K562 (cell line): ENCODE measurements around the gene BGLAP. TPM values are rescaled to one million over a fixed set of nuclear protein-coding genes. Genes with fewer than 3 reads are reported as not detected.

Experiments used
- ATAC-seq: fragments of 200-7000 bp; cut with Tn5 transposase; 3 replicates; pipeline ENCODE4 v1.9.1; 2020; ENCODE audit warnings: moderate library complexity
- BruUV-seq: library from RNA; stranded (reverse); fragments of 400-500 nt; replicated peaks from 2 replicates; lab custom pipeline; 2021; lab: Mats Ljungman, UMichigan
- CTCF ChIA-PET: fragments of 300-600 bp; formaldehyde crosslinking; extraction: SDS; loops from one replicate; lab custom pipeline; 2021; ENCODE audit warnings: low intra/inter-chr PET ratio; lab: Yijun Ruan, JAX
- POLR2A ChIA-PET: fragments of 300-600, 350-650 bp; sonication (Branson Sonifier 250); formaldehyde crosslinking; extraction: SDS; loops from one replicate; lab custom pipeline; 2021; ENCODE audit warnings: antibody characterized with exemption, inconsistent platforms; lab: Yijun Ruan, JAX
- DNase-seq, 4 experiments: peaks; one replicate each; pipeline versions ENCODE4 v3.0.0 to v3.0.0-alpha.2; 2011 to 2018; ENCODE audit warnings: low spot score in 3 of 4, mixed read lengths in 3 of 4; ENCODE audit errors: extremely low read depth in 1 of 4
- FAIRE-seq: peaks from 2 replicates; lab custom pipeline; 2011; peaks lifted over from hg19 to GRCh38; lab: Jason Lieb, UNC
- H2AFZ ChIP-seq: 2 replicates; pipeline ENCODE4 v1.6.0; 2011; ENCODE audit warnings: low read depth, low read length, control low read depth, inconsistent platforms
- H3K27ac ChIP-seq: fragments of 200-600 bp; 3 replicates; pipeline ENCODE4 v1.8.0; 2011; ENCODE audit warnings: low read depth, mild to moderate bottlenecking, control low read depth, inconsistent platforms, low read length, moderate library complexity, mixed read lengths; ENCODE audit errors: extremely low read depth
- H3K27me3 ChIP-seq, 2 experiments: fragments of 300-600 bp in 1 of 2; 2 replicates in 1 of 2; 3 replicates in 1 of 2; pipeline versions ENCODE4 v1.6.0 to v1.8.0; 2011; ENCODE audit warnings: inconsistent platforms in 2 of 2, low read length in 2 of 2, mild to moderate bottlenecking in 1 of 2, mixed read lengths in 1 of 2, moderate library complexity in 1 of 2; ENCODE audit not compliant: control insufficient read depth in 2 of 2, insufficient read depth in 2 of 2
- H3K36me3 ChIP-seq: fragments of 300-600 bp; 3 replicates; pipeline ENCODE4 v1.8.0; 2011; ENCODE audit warnings: mild to moderate bottlenecking, low read length, inconsistent platforms; ENCODE audit not compliant: control insufficient read depth, insufficient read depth
- H3K4me1 ChIP-seq, 2 experiments: fragments of 200-600 bp in 1 of 2; replicated peaks in 1 of 2; 2 replicates in 1 of 2; 3 replicates in 1 of 2; pipeline versions ENCODE4 v1.5.1 to v1.8.0; 2011; ENCODE audit warnings: inconsistent platforms in 2 of 2, low read length in 2 of 2, mild to moderate bottlenecking in 1 of 2, mixed read lengths in 1 of 2, moderate library complexity in 1 of 2; ENCODE audit not compliant: control insufficient read depth in 2 of 2, insufficient read depth in 2 of 2
- H3K4me2 ChIP-seq: 2 replicates; pipeline ENCODE4 v1.6.1; 2011; ENCODE audit warnings: low read length, control low read depth, inconsistent platforms, mixed read lengths; ENCODE audit not compliant: insufficient read depth
- H3K4me3 ChIP-seq: fragments of 200-600 bp; sonication (generic), shearing (Covaris generic); 2 replicates; pipeline ENCODE4 v1.5.1; 2016; ENCODE audit warnings: control low read depth, inconsistent platforms
- H3K79me2 ChIP-seq: fragments of 200-600 bp; 3 replicates; pipeline ENCODE4 v1.8.0; 2011; ENCODE audit warnings: low read length, inconsistent platforms; ENCODE audit not compliant: control insufficient read depth, insufficient read depth
- H3K9ac ChIP-seq, 2 experiments: 2 replicates each; pipeline versions ENCODE4 v1.6.0 to v1.6.1; 2011; ENCODE audit warnings: low read depth in 2 of 2, low read length in 2 of 2, control low read depth in 1 of 2, inconsistent platforms in 1 of 2, mild to moderate bottlenecking in 1 of 2, mixed read lengths in 1 of 2; ENCODE audit not compliant: insufficient read depth in 1 of 2
- H3K9me1 ChIP-seq: one replicate; pipeline ENCODE4 v1.6.0; 2011; ENCODE audit warnings: inconsistent platforms, mild to moderate bottlenecking, low read length, moderate library complexity; ENCODE audit not compliant: control insufficient read depth, insufficient read depth
- H3K9me3 ChIP-seq: replicated peaks from 2 replicates; pipeline ENCODE4 v1.5.1; 2011; ENCODE audit warnings: low read depth, low read length, inconsistent platforms; ENCODE audit not compliant: control insufficient read depth, insufficient read depth
- H4K20me1 ChIP-seq: replicated peaks from 2 replicates; pipeline ENCODE4 v1.6.1; 2011; ENCODE audit warnings: low read length, inconsistent platforms, mixed read lengths; ENCODE audit not compliant: control insufficient read depth, insufficient read depth
- CTBP1 ChIP-seq: fragments of 450-650 bp; IDR thresholded peaks from 2 replicates; pipeline ENCODE4 v1.6.1; 2016; ENCODE audit warnings: borderline replicate concordance
- MAFG ChIP-seq: fragments of 450-650 bp; conservative IDR thresholded peaks from 2 replicates; pipeline ENCODE4 v1.6.1; 2016; ENCODE audit warnings: missing genetic modification characterization, missing compliant biosample characterization
- ZNF277 ChIP-seq: fragments of 250-450 bp; sonication (Bioruptor Pico); IDR thresholded peaks from 2 replicates; pipeline ENCODE4 v1.8.0; 2022; ENCODE audit warnings: inconsistent platforms, mild to moderate bottlenecking, moderate library complexity, borderline replicate concordance
- ZNF408 ChIP-seq: fragments of 250-450 bp; sonication (Bioruptor Pico); IDR thresholded peaks from 2 replicates; pipeline ENCODE4 v1.4.0; 2020; ENCODE audit warnings: low read depth, mild to moderate bottlenecking, moderate library complexity
- WGBS: fragments of 100-300 bp; shearing (Covaris generic); methylation state at CpG from one replicate; pipeline ENCODE4 v1.1.6; 2016; ENCODE audit warnings: low coverage, mixed read lengths; ENCODE audit not compliant: insufficient coverage; ENCODE audit errors: missing lambda C conversion rate; 5-methylcytosine and 5-hydroxymethylcytosine counted together
- in situ Hi-C: fragments of 300-500 bp; cut with MboI; formaldehyde crosslinking; loops from 4 replicates; pipeline ENCODE4 v1.15.0; 2018; ENCODE audit warnings: inconsistent platforms, mixed read lengths
- intact Hi-C: fragments of 100-400 bp; cut with micrococcal nuclease; formaldehyde crosslinking; loops from 2 replicates; pipeline ENCODE4 v1.14.2; 2022
- polyA plus RNA-seq, 8 experiments: library from polyadenylated mRNA; depleted of rRNA in 4 of 8; stranded (reverse) in 5 of 8; unstranded in 3 of 8; fragments of >200 nt; fragmentation: Nextera tagmentation in 2 of 8; fragmentation: Illumina TruSeq in 1 of 8; extraction: Ambion mirVana in 2 of 8; extraction: Trizol in 1 of 8; gene quantifications; 2 replicates each; pipeline versions ENCODE4 v1.2.1 to v1.2.3, GENCODE V29; 2011 to 2014; ENCODE audit warnings: inconsistent platforms in 1 of 8, missing spikeins in 1 of 8
- total RNA-seq, 7 experiments: library from RNA; depleted of rRNA in 6 of 7; stranded (reverse); fragments of >200 nt in 6 of 7; fragmentation: Illumina TruSeq in 2 of 7; extraction: Trizol in 2 of 7; gene quantifications; 2 replicates each; pipeline versions ENCODE4 v1.2.1 to v1.2.3, GENCODE V29; 2011 to 2021; ENCODE audit warnings: low replicate concordance in 1 of 7

Gene BGLAP
- total and polyA plus RNA-seq, 9 of the 15 experiments (the other 6 are each of a cell fraction or from before 2014, with no cell fraction given) = 0.15 to 1.4 (median 0.28) TPM; not detected in 3

GRCh38 chr1:156230473-156230837 lies 11.5 kb upstream of the BGLAP start:
- H2AFZ ChIP-seq = no peak overlapping the region
- no TSS peak for BruUV-seq
- no peak overlapping the region for H3K4me2 ChIP-seq
- FAIRE-seq (no peak), DNase-seq (no peak), ATAC-seq (peak; percentile 25; the same call in 2 of the 3 replicates)
- no peak overlapping the region for H3K9ac ChIP-seq
- 20% methylated on average over 1 of the region's 1 CpG for WGBS
- no peak overlapping the region for H3K4me3 ChIP-seq
- intact Hi-C loops (loop anchor here (5.0 kb wide), 1 partner anchor 217 kb away; no protein-coding TSS in a partner anchor), in situ Hi-C loops (loop anchor here (5.0 kb wide), 1 partner anchor 83 kb away; no protein-coding TSS in a partner anchor)
- no peak overlapping the region for H3K27ac ChIP-seq
- TF ChIP-seq ZNF408 (no peak), MAFG (tag) (0 out of 2 replicates have a peak, but pooled peaks have one; percentile 2), ZNF277 (CRISPR knock-in tag) (no peak), CTBP1 (no peak)
- CTCF ChIA-PET = no interaction called here
- H3K36me3 ChIP-seq = peaks cover 31% of the 10 kb centered on the region; the same call in 2 of the 3 replicates
- H3K79me2 ChIP-seq = no peaks in the 10 kb centered on the region
- no peaks in the 10 kb centered on the region for H4K20me1 ChIP-seq
- H3K9me3 ChIP-seq = no peaks in the 10 kb centered on the region
- no peaks in the 10 kb centered on the region for H3K9me1 ChIP-seq
- H3K4me1 ChIP-seq = peaks cover 9 to 14% of the 10 kb centered on the region in 2 experiments; a peak in 4 of 5 replicates
- POLR2A ChIA-PET = interaction anchor here (0.6 to 1.2 kb wide), 6 partner anchors 13 to 102 kb away, joined by 3 read pairs; no protein-coding TSS in a partner anchor
- no peaks in the 10 kb centered on the region for H3K27me3 ChIP-seq
